Stimulated activated CD4-positive, alpha-beta T cell treated with anti-CD3 and anti-CD28 coated beads, TNF-alpha, amount 100 ng/mL, for 24 hours (primary cell): ENCODE results near the gene XKR8.

ENCODE experiments used
- DNase-seq, 3 experiments: peaks; one replicate each; pipeline ENCODE4 v3.0.0-alpha.2; 2020; ENCODE audit warnings: low read depth in 3 of 3

The XKR8 gene

GRCh38 chr1:27955076-27955475 lies 4.7 kb upstream of the XKR8 start:
- no peak for DNase-seq

GRCh38 chr1:27956761-27957160 lies 3.0 kb upstream of the XKR8 start:
- no peak for DNase-seq

- DNase-seq = no peak
Measured at GRCh38 chr1:27957655-27958054, 2.1 kb upstream of the XKR8 start.

GRCh38 chr1:27958513-27958912 lies 1.3 kb upstream of the XKR8 start:
- DNase-seq = no peak

GRCh38 chr1:27960762-27961645 lies 1.2 kb downstream of the XKR8 start:
- DNase-seq = no peak

GRCh38 chr1:27961646-27962221 lies 2.0 kb downstream of the XKR8 start:
- no peak for DNase-seq

GRCh38 chr1:27963393-27963792 lies 3.6 kb downstream of the XKR8 start:
- no peak for DNase-seq

GRCh38 chr1:27966402-27967105 lies 6.8 kb downstream of the XKR8 start:
- no peak for DNase-seq

GRCh38 chr1:27967106-27967883 lies 7.5 kb downstream of the XKR8 start:
- DNase-seq = no peak

- no peak for DNase-seq
Measured at GRCh38 chr1:27967884-27968466, 8.2 kb downstream of the XKR8 start.

- no peak for DNase-seq
Measured at GRCh38 chr1:27968692-27969091, 8.9 kb downstream of the XKR8 start.

GRCh38 chr1:27970401-27970800 lies 10.6 kb downstream of the XKR8 start:
- DNase-seq = no peak

- no peak for DNase-seq
Measured at GRCh38 chr1:27971674-27972073, 11.9 kb downstream of the XKR8 start.

- DNase-seq = no peak
Measured at GRCh38 chr1:27972141-27972540, 12.4 kb downstream of the XKR8 start.

- DNase-seq = no peak
Measured at GRCh38 chr1:27973771-27974416, 14.1 kb downstream of the XKR8 start.

GRCh38 chr1:27974417-27974781 lies 14.6 kb downstream of the XKR8 start:
- DNase-seq = no peak

- no peak for DNase-seq
Measured at GRCh38 chr1:27979151-27979858, 19.5 kb downstream of the XKR8 start.

GRCh38 chr1:27979859-27980201 lies 20.1 kb downstream of the XKR8 start:
- DNase-seq = no peak

GRCh38 chr1:27980216-27980845 lies 20.6 kb downstream of the XKR8 start:
- DNase-seq = no peak

- no peak for DNase-seq
Measured at GRCh38 chr1:27981145-27981544, 21.4 kb downstream of the XKR8 start.
